Loucy (cell line): ENCODE measurements around the gene POLD1.

Experiments used
- H2AFZ ChIP-seq: fragments of 200-600 bp; sonication (generic); 2 replicates; pipeline ENCODE4 v1.6.0; 2016; ENCODE audit warnings: antibody characterized with exemption, mild to moderate bottlenecking, low read length, moderate library complexity
- H3F3A ChIP-seq: fragments of 200-600 bp; 2 replicates; pipeline ENCODE4 v1.6.0; 2016; ENCODE audit warnings: antibody characterized with exemption, low read depth, mild to moderate bottlenecking
- H3K27me3 ChIP-seq: fragments of 200-600 bp; sonication (generic); 2 replicates; pipeline ENCODE4 v1.6.1; 2014; ENCODE audit warnings: low read length, mild to moderate bottlenecking; ENCODE audit not compliant: insufficient read depth, poor library complexity, severe bottlenecking
- H3K36me3 ChIP-seq: fragments of 200-600 bp; sonication (generic); 2 replicates; pipeline ENCODE4 v1.6.1; 2016; ENCODE audit warnings: low read length; ENCODE audit not compliant: insufficient read depth
- H3K4me1 ChIP-seq: fragments of 200-600 bp; sonication (generic); 2 replicates; pipeline ENCODE4 v1.5.1; 2014; ENCODE audit warnings: low read length, mild to moderate bottlenecking; ENCODE audit not compliant: insufficient read depth, poor library complexity, severe bottlenecking
- H3K4me2 ChIP-seq: fragments of 200-600 bp; sonication (generic); 2 replicates; pipeline ENCODE4 v1.6.0; 2014; ENCODE audit warnings: antibody characterized with exemption, low read length, low read depth, mild to moderate bottlenecking; ENCODE audit not compliant: poor library complexity, severe bottlenecking
- H3K4me3 ChIP-seq: fragments of 200-600 bp; sonication (generic); 2 replicates; pipeline ENCODE4 v1.5.1; 2014; ENCODE audit warnings: low read length, mild to moderate bottlenecking, mixed read lengths; ENCODE audit not compliant: poor library complexity, severe bottlenecking
- H3K79me2 ChIP-seq: fragments of 200-600 bp; sonication (generic); 2 replicates; pipeline ENCODE4 v1.6.1; 2014; ENCODE audit warnings: low read length; ENCODE audit not compliant: insufficient read depth
- H3K9ac ChIP-seq: fragments of 200-600 bp; sonication (generic); 2 replicates; pipeline ENCODE4 v1.6.0; 2014; ENCODE audit warnings: mild to moderate bottlenecking, low read depth, low read length, moderate library complexity; ENCODE audit not compliant: poor library complexity, severe bottlenecking
- H3K9me2 ChIP-seq: fragments of 200-600 bp; sonication (generic); replicated peaks from 2 replicates; pipeline ENCODE4 v1.6.1; 2016; ENCODE audit warnings: low read depth, low read length, mixed read lengths
- H3K9me3 ChIP-seq: fragments of 200-600 bp; sonication (generic); 2 replicates; pipeline ENCODE4 v1.6.1; 2014; ENCODE audit warnings: mild to moderate bottlenecking, antibody characterized with exemption, low read length, low read depth; ENCODE audit not compliant: insufficient read depth
- H4K20me1 ChIP-seq: fragments of 200-600 bp; sonication (generic); 2 replicates; pipeline ENCODE4 v1.6.0; 2014; ENCODE audit warnings: antibody characterized with exemption, low read length, mild to moderate bottlenecking; ENCODE audit not compliant: insufficient read depth, poor library complexity, severe bottlenecking
- CTCF ChIP-seq: fragments of 200-600 bp; sonication (generic); conservative IDR thresholded peaks from 2 replicates; pipeline ENCODE4 v1.5.1; 2014; ENCODE audit warnings: mild to moderate bottlenecking, antibody characterized with exemption, low read length
- EZH2phosphoT487 ChIP-seq: fragments of 200-600 bp; IDR thresholded peaks from 2 replicates; pipeline ENCODE4 v1.6.1; 2018; ENCODE audit warnings: antibody characterized with exemption, mild to moderate bottlenecking, moderate library complexity, borderline replicate concordance

Gene POLD1

GRCh38 chr19:50460161-50460765 is 76.1 kb downstream of the POLD1 start:
- H3F3A ChIP-seq = no peaks in the 10 kb centered on the region
- no peaks in the 10 kb centered on the region for H3K9me3 ChIP-seq
- H3K4me1 ChIP-seq = no peaks in the 10 kb centered on the region
- peak overlapping the region; percentile 89; the same call in 1 of the 2 replicates for H2AFZ ChIP-seq
- no peak for TF ChIP-seq CTCF
- no peak for TF ChIP-seq EZH2phosphoT487
- no peaks in the 10 kb centered on the region for H4K20me1 ChIP-seq
- H3K79me2 ChIP-seq = no peaks in the 10 kb centered on the region
- no peak overlapping the region for H3K4me3 ChIP-seq
- H3K9ac ChIP-seq = no peak overlapping the region
- H3K27me3 ChIP-seq = no peaks in the 10 kb centered on the region
- H3K36me3 ChIP-seq = no peaks in the 10 kb centered on the region
- H3K9me2 ChIP-seq = no peaks in the 10 kb centered on the region
- no peak overlapping the region for H3K4me2 ChIP-seq

GRCh38 chr19:50461066-50461875 is 77.1 kb downstream of the POLD1 start:
- no peak overlapping the region for H3K9ac ChIP-seq
- no peaks in the 10 kb centered on the region for H3K4me1 ChIP-seq
- no peaks in the 10 kb centered on the region for H3K79me2 ChIP-seq
- H3K36me3 ChIP-seq = no peaks in the 10 kb centered on the region
- H2AFZ ChIP-seq = peak overlapping the region; percentile 89
- no peak overlapping the region for H3K4me2 ChIP-seq
- no peaks in the 10 kb centered on the region for H4K20me1 ChIP-seq
- TF ChIP-seq CTCF = peak; percentile 82
- no peak for TF ChIP-seq EZH2phosphoT487
- no peaks in the 10 kb centered on the region for H3K27me3 ChIP-seq
- H3K9me3 ChIP-seq = no peaks in the 10 kb centered on the region
- no peaks in the 10 kb centered on the region for H3K9me2 ChIP-seq
- no peak overlapping the region for H3K4me3 ChIP-seq
- H3F3A ChIP-seq = no peaks in the 10 kb centered on the region

- Histone ChIP-seq H3K27me3 (no peaks in the 10 kb centered on the region), H3K9me3 (no peaks in the 10 kb centered on the region), H3K79me2 (no peaks in the 10 kb centered on the region), H3K4me2 (no peak overlapping the region), H4K20me1 (no peaks in the 10 kb centered on the region), H3F3A (no peaks in the 10 kb centered on the region), H2AFZ (no peak overlapping the region), H3K9me2 (no peaks in the 10 kb centered on the region), H3K4me1 (no peaks in the 10 kb centered on the region), H3K36me3 (no peaks in the 10 kb centered on the region), H3K9ac (no peak overlapping the region), H3K4me3 (no peak overlapping the region)
- TF ChIP-seq CTCF = no peak
- no peak for TF ChIP-seq EZH2phosphoT487
Observed at GRCh38 chr19:50462970-50463369, 78.8 kb downstream of the POLD1 start.
